K562 (cell line): ENCODE results near the gene SIGMAR1. TPM values are rescaled to one million over a fixed set of nuclear protein-coding genes. Genes with fewer than 3 reads are reported as not detected.

Source experiments
- ATAC-seq: fragments of 200-7000 bp; cut with Tn5 transposase; 3 replicates; pipeline ENCODE4 v1.9.1; 2020; ENCODE audit warnings: moderate library complexity
- BruUV-seq: library from RNA; stranded (reverse); fragments of 400-500 nt; replicated peaks from 2 replicates; lab custom pipeline; 2021; lab: Mats Ljungman, UMichigan
- CTCF ChIA-PET: fragments of 300-600 bp; formaldehyde crosslinking; extraction: SDS; loops from one replicate; lab custom pipeline; 2021; ENCODE audit warnings: low intra/inter-chr PET ratio; lab: Yijun Ruan, JAX
- POLR2A ChIA-PET: fragments of 300-600, 350-650 bp; sonication (Branson Sonifier 250); formaldehyde crosslinking; extraction: SDS; loops from one replicate; lab custom pipeline; 2021; ENCODE audit warnings: antibody characterized with exemption, inconsistent platforms; lab: Yijun Ruan, JAX
- DNase-seq, 4 experiments: peaks; one replicate each; pipeline versions ENCODE4 v3.0.0 to v3.0.0-alpha.2; 2011 to 2018; ENCODE audit warnings: low spot score in 3 of 4, mixed read lengths in 3 of 4; ENCODE audit errors: extremely low read depth in 1 of 4
- FAIRE-seq: peaks from 2 replicates; lab custom pipeline; 2011; peaks lifted over from hg19 to GRCh38; lab: Jason Lieb, UNC
- H2AFZ ChIP-seq: 2 replicates; pipeline ENCODE4 v1.6.0; 2011; ENCODE audit warnings: low read depth, low read length, control low read depth, inconsistent platforms
- H3K27ac ChIP-seq: fragments of 200-600 bp; 3 replicates; pipeline ENCODE4 v1.8.0; 2011; ENCODE audit warnings: low read depth, mild to moderate bottlenecking, control low read depth, inconsistent platforms, low read length, moderate library complexity, mixed read lengths; ENCODE audit errors: extremely low read depth
- H3K27me3 ChIP-seq, 2 experiments: fragments of 300-600 bp in 1 of 2; 2 replicates in 1 of 2; 3 replicates in 1 of 2; pipeline versions ENCODE4 v1.6.0 to v1.8.0; 2011; ENCODE audit warnings: inconsistent platforms in 2 of 2, low read length in 2 of 2, mild to moderate bottlenecking in 1 of 2, mixed read lengths in 1 of 2, moderate library complexity in 1 of 2; ENCODE audit not compliant: control insufficient read depth in 2 of 2, insufficient read depth in 2 of 2
- H3K36me3 ChIP-seq: fragments of 300-600 bp; 3 replicates; pipeline ENCODE4 v1.8.0; 2011; ENCODE audit warnings: mild to moderate bottlenecking, low read length, inconsistent platforms; ENCODE audit not compliant: control insufficient read depth, insufficient read depth
- H3K4me1 ChIP-seq, 2 experiments: fragments of 200-600 bp in 1 of 2; replicated peaks in 1 of 2; 2 replicates in 1 of 2; 3 replicates in 1 of 2; pipeline versions ENCODE4 v1.5.1 to v1.8.0; 2011; ENCODE audit warnings: inconsistent platforms in 2 of 2, low read length in 2 of 2, mild to moderate bottlenecking in 1 of 2, mixed read lengths in 1 of 2, moderate library complexity in 1 of 2; ENCODE audit not compliant: control insufficient read depth in 2 of 2, insufficient read depth in 2 of 2
- H3K4me2 ChIP-seq: 2 replicates; pipeline ENCODE4 v1.6.1; 2011; ENCODE audit warnings: low read length, control low read depth, inconsistent platforms, mixed read lengths; ENCODE audit not compliant: insufficient read depth
- H3K4me3 ChIP-seq: fragments of 200-600 bp; sonication (generic), shearing (Covaris generic); 2 replicates; pipeline ENCODE4 v1.5.1; 2016; ENCODE audit warnings: control low read depth, inconsistent platforms
- H3K79me2 ChIP-seq: fragments of 200-600 bp; 3 replicates; pipeline ENCODE4 v1.8.0; 2011; ENCODE audit warnings: low read length, inconsistent platforms; ENCODE audit not compliant: control insufficient read depth, insufficient read depth
- H3K9ac ChIP-seq, 2 experiments: 2 replicates each; pipeline versions ENCODE4 v1.6.0 to v1.6.1; 2011; ENCODE audit warnings: low read depth in 2 of 2, low read length in 2 of 2, control low read depth in 1 of 2, inconsistent platforms in 1 of 2, mild to moderate bottlenecking in 1 of 2, mixed read lengths in 1 of 2; ENCODE audit not compliant: insufficient read depth in 1 of 2
- H3K9me1 ChIP-seq: one replicate; pipeline ENCODE4 v1.6.0; 2011; ENCODE audit warnings: inconsistent platforms, mild to moderate bottlenecking, low read length, moderate library complexity; ENCODE audit not compliant: control insufficient read depth, insufficient read depth
- H3K9me3 ChIP-seq: replicated peaks from 2 replicates; pipeline ENCODE4 v1.5.1; 2011; ENCODE audit warnings: low read depth, low read length, inconsistent platforms; ENCODE audit not compliant: control insufficient read depth, insufficient read depth
- H4K20me1 ChIP-seq: replicated peaks from 2 replicates; pipeline ENCODE4 v1.6.1; 2011; ENCODE audit warnings: low read length, inconsistent platforms, mixed read lengths; ENCODE audit not compliant: control insufficient read depth, insufficient read depth
- BACH1 ChIP-seq: fragments of 200-800 bp; sonication (Bioruptor generic); IDR thresholded peaks from 2 replicates; pipeline ENCODE4 v1.6.1; 2016; ENCODE audit warnings: missing genetic modification characterization, missing compliant biosample characterization
- CHAMP1 ChIP-seq: fragments of 450-650 bp; IDR thresholded peaks from 2 replicates; pipeline ENCODE4 v1.6.1; 2016; ENCODE audit warnings: mild to moderate bottlenecking
- COPS2 ChIP-seq: fragments of 450-650 bp; conservative IDR thresholded peaks from 2 replicates; pipeline ENCODE4 v1.6.1; 2016; ENCODE audit warnings: mild to moderate bottlenecking, moderate library complexity
- DLX4 ChIP-seq: fragments of 250-450 bp; sonication (Bioruptor Pico); IDR thresholded peaks from 2 replicates; pipeline ENCODE4 v1.6.1; 2021; ENCODE audit warnings: mild to moderate bottlenecking
- FIP1L1 ChIP-seq: fragments of 200-400 bp; formaldehyde crosslinking; IDR thresholded peaks from 2 replicates; pipeline ENCODE4 v1.6.1; 2018; ENCODE audit warnings: mild to moderate bottlenecking, low read depth, low read length; ENCODE audit not compliant: poor library complexity, severe bottlenecking
- FOSL1 ChIP-seq: fragments of 200-800 bp; sonication (Bioruptor generic); conservative IDR thresholded peaks from 2 replicates; pipeline ENCODE4 v1.6.1; 2016; ENCODE audit warnings: missing genetic modification characterization, missing compliant biosample characterization
- HBP1 ChIP-seq: fragments of 450-650 bp; formaldehyde crosslinking; IDR thresholded peaks from 2 replicates; pipeline ENCODE4 v1.4.0; 2022; ENCODE audit warnings: missing genetic modification characterization
- HDAC1 ChIP-seq, 2 experiments: fragments of 450-650 bp; IDR thresholded peaks; 2 replicates each; pipeline ENCODE4 v1.6.1; 2016 to 2017; ENCODE audit warnings: inconsistent platforms in 1 of 2, mild to moderate bottlenecking in 1 of 2, moderate library complexity in 1 of 2
- MEF2A ChIP-seq: IDR thresholded peaks from 2 replicates; pipeline ENCODE4 v1.6.1; 2011; ENCODE audit warnings: low read depth, mild to moderate bottlenecking, low read length, moderate library complexity; ENCODE audit not compliant: control insufficient read depth
- NEUROD1 ChIP-seq: fragments of 150-350 bp; IDR thresholded peaks from 2 replicates; pipeline ENCODE4 v1.6.1; 2014; ENCODE audit warnings: borderline replicate concordance, low read length, low read depth; ENCODE audit not compliant: partially characterized antibody
- PHF20 ChIP-seq: fragments of 450-650 bp; IDR thresholded peaks from 2 replicates; pipeline ENCODE4 v1.6.1; 2018; ENCODE audit not compliant: partially characterized antibody
- TFE3 ChIP-seq: fragments of 450-650 bp; formaldehyde crosslinking; IDR thresholded peaks from 2 replicates; pipeline ENCODE4 v1.4.0; 2020; ENCODE audit warnings: mild to moderate bottlenecking, mixed read lengths
- ZFP1 ChIP-seq: fragments of 450-650 bp; formaldehyde crosslinking; IDR thresholded peaks from 2 replicates; pipeline ENCODE4 v1.4.0; 2020; ENCODE audit warnings: mild to moderate bottlenecking, mixed read lengths
- ZNF282 ChIP-seq: sonication (generic); formaldehyde crosslinking; IDR thresholded peaks from 2 replicates; pipeline ENCODE4 v1.8.1; 2023; ENCODE audit warnings: missing genetic modification reagents
- ZNF668 ChIP-seq: fragments of 250-450 bp; sonication (Bioruptor Pico); IDR thresholded peaks from 2 replicates; pipeline ENCODE4 v1.8.0; 2022; ENCODE audit warnings: mild to moderate bottlenecking, inconsistent platforms
- ZNF830 ChIP-seq: fragments of 250-450 bp; sonication (Bioruptor Pico); IDR thresholded peaks from 2 replicates; pipeline ENCODE4 v1.5.0; 2021; ENCODE audit warnings: mild to moderate bottlenecking
- WGBS: fragments of 100-300 bp; shearing (Covaris generic); methylation state at CpG from one replicate; pipeline ENCODE4 v1.1.6; 2016; ENCODE audit warnings: low coverage, mixed read lengths; ENCODE audit not compliant: insufficient coverage; ENCODE audit errors: missing lambda C conversion rate; 5-methylcytosine and 5-hydroxymethylcytosine counted together
- in situ Hi-C: fragments of 300-500 bp; cut with MboI; formaldehyde crosslinking; loops from 4 replicates; pipeline ENCODE4 v1.15.0; 2018; ENCODE audit warnings: inconsistent platforms, mixed read lengths
- intact Hi-C: fragments of 100-400 bp; cut with micrococcal nuclease; formaldehyde crosslinking; loops from 2 replicates; pipeline ENCODE4 v1.14.2; 2022
- polyA plus RNA-seq, 8 experiments: library from polyadenylated mRNA; depleted of rRNA in 4 of 8; stranded (reverse) in 5 of 8; unstranded in 3 of 8; fragments of >200 nt; fragmentation: Nextera tagmentation in 2 of 8; fragmentation: Illumina TruSeq in 1 of 8; extraction: Ambion mirVana in 2 of 8; extraction: Trizol in 1 of 8; gene quantifications; 2 replicates each; pipeline versions ENCODE4 v1.2.1 to v1.2.3, GENCODE V29; 2011 to 2014; ENCODE audit warnings: inconsistent platforms in 1 of 8, missing spikeins in 1 of 8
- total RNA-seq, 7 experiments: library from RNA; depleted of rRNA in 6 of 7; stranded (reverse); fragments of >200 nt in 6 of 7; fragmentation: Illumina TruSeq in 2 of 7; extraction: Trizol in 2 of 7; gene quantifications; 2 replicates each; pipeline versions ENCODE4 v1.2.1 to v1.2.3, GENCODE V29; 2011 to 2021; ENCODE audit warnings: low replicate concordance in 1 of 7
- TF ChIP-seq, protein P1 (sequence below): fragments of 450-650 bp; formaldehyde crosslinking; conservative IDR thresholded peaks from 2 replicates; pipeline ENCODE4 v1.4.0; 2022; ENCODE audit warnings: mild to moderate bottlenecking, missing genetic modification characterization

SIGMAR1 gene
- total and polyA plus RNA-seq, 9 of the 15 experiments (the other 6 are each of a cell fraction or from before 2014, with no cell fraction given): 6.9 to 80.0 (median 35.2) TPM

DNA sequence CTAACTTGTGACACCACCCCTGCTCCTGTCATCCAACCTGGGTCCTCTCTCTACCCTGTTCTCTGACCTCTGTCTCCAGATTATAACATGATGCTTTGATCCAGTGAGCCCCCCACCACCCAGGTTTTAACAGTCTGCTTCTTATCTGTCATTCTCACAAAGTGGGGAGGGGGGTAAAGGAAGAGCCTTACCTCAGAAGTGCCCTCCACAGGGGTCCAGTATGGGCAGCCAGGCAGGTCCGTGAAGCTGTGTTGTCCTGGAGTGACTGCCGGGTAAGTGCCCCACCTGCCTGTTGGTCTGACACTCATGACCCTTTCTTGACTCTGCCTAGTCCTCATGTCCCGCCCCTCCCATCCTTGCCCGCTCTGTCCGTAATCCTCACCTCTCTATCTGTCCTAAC, 17.8 kb upstream of the SIGMAR1 start:
- CTCF ChIA-PET: no interaction called here
- peaks cover 28 to 45% of the 10 kb centered on the region in 2 experiments for H3K4me1 ChIP-seq
- TF ChIP-seq ZNF668 (CRISPR knock-in tag) (no peak), HBP1 (CRISPR knock-in tag) (no peak), CHAMP1 (no peak), HDAC1 (IDR thresholded peaks at IDR 0.05) (no peak), ZNF830 (CRISPR knock-in tag) (no peak), COPS2 (no peak), NEUROD1 (no peak), TFE3 (CRISPR knock-in tag) (no peak), PHF20 (no peak), FOSL1 (tag) (no peak), BACH1 (tag) (no peak), ZNF282 (no peak), FIP1L1 (no peak), DLX4 (CRISPR knock-in tag) (no peak), ZFP1 (CRISPR knock-in tag) (no peak), MEF2A (no peak)
- TF ChIP-seq, protein P1, sequence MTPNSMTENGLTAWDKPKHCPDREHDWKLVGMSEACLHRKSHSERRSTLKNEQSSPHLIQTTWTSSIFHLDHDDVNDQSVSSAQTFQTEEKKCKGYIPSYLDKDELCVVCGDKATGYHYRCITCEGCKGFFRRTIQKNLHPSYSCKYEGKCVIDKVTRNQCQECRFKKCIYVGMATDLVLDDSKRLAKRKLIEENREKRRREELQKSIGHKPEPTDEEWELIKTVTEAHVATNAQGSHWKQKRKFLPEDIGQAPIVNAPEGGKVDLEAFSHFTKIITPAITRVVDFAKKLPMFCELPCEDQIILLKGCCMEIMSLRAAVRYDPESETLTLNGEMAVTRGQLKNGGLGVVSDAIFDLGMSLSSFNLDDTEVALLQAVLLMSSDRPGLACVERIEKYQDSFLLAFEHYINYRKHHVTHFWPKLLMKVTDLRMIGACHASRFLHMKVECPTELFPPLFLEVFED: no peak

More for the DNA sequence above, 17.8 kb upstream of the SIGMAR1 start:
- ATAC-seq (no peak), DNase-seq (no peak), FAIRE-seq (no peak)
- no TSS peak for BruUV-seq
- POLR2A ChIA-PET: no interaction called here
- Histone ChIP-seq H3K27me3 (no peaks in the 10 kb centered on the region), H2AFZ (no peak overlapping the region), H3K9me3 (no peaks in the 10 kb centered on the region), H3K36me3 (peaks cover 4% of the 10 kb centered on the region; the same call in 1 of the 3 replicates), H3K9me1 (no peaks in the 10 kb centered on the region), H3K9ac (no peak overlapping the region), H4K20me1 (no peaks in the 10 kb centered on the region), H3K4me3 (no peak overlapping the region), H3K27ac (no peak overlapping the region), H3K79me2 (no peaks in the 10 kb centered on the region), H3K4me2 (no peak overlapping the region)
- in situ Hi-C loops (no loop called here), intact Hi-C loops (no loop called here)
- 74% methylated on average over 4 of the region's 5 CpGs for WGBS
